ENCODE results near the gene CTNNA3. TPM values are rescaled to one million over a fixed set of nuclear protein-coding genes. Genes with fewer than 3 reads are reported as not detected.

Gene CTNNA3
- total and polyA plus RNA-seq, 2 of the 4 experiments (the other 2 are of a cell fraction): 0.19 to 0.90 TPM

- TF ChIP-seq CEBPB (IDR thresholded peaks at IDR 0.05; ENCODE audit: low read depth, low read length) (no peak), FOS (IDR thresholded peaks at IDR 0.05; ENCODE audit: low read depth, low read length) (no peak), RCOR1 (IDR thresholded peaks at IDR 0.05; ENCODE audit: insufficient replicate concordance, low read length) (no peak)
- BruUV-seq (replicated peaks): no TSS peak
- H2AFZ ChIP-seq (replicated peaks; ENCODE audit: low read length, poor library complexity): no peak overlapping the region
Measured at GRCh38 chr10:66748217-66748616, 947.8 kb downstream of the CTNNA3 start.

More at GRCh38 chr10:66748217-66748616, 947.8 kb downstream of the CTNNA3 start:
- H3K23ac ChIP-seq (ENCODE audit: low read depth, low read length): no peak overlapping the region
- H2BK20ac ChIP-seq (ENCODE audit: low read depth, low read length): peak overlapping the region; percentile 79; the same call in 1 of the 2 replicates
- H4K5ac ChIP-seq (ENCODE audit: low read depth, low read length): no peak overlapping the region
- dilution Hi-C loops (cut with HindIII; ENCODE audit: low sequenced_read_pairs, unreplicated experiment) (no loop called here), intact Hi-C loops (cut with micrococcal nuclease) (no loop called here), in situ Hi-C loops (cut with MboI; ENCODE audit: low sequenced_read_pairs) (no loop called here)
- no peak overlapping the region for H3K9ac ChIP-seq (ENCODE audit: low read depth, low read length)
- no peak overlapping the region for H3K27ac ChIP-seq (ENCODE audit: insufficient read depth, low read length)
- no peaks in the 10 kb centered on the region for H4K20me1 ChIP-seq (ENCODE audit: insufficient read depth, low read length)
- DNase-seq (no peak), ATAC-seq (ENCODE audit: low read depth) (no peak)
- no peak overlapping the region for H2BK15ac ChIP-seq (ENCODE audit: low read depth, low read length)
- no peak overlapping the region for H2BK5ac ChIP-seq (ENCODE audit: low read depth, low read length, poor library complexity, severe bottlenecking)
- H3K4me2 ChIP-seq (ENCODE audit: low read depth, low read length): no peak overlapping the region
- ChIA-PET CTCF (no interaction called here), POLR2A (ENCODE audit: unreplicated experiment) (no interaction called here)
- 0 out of 2 replicates have a peak, but pooled peaks cover 2% of the 10 kb centered on the region for H3K4me1 ChIP-seq (ENCODE audit: control insufficient read depth, insufficient read depth, low read length)
- no peak overlapping the region for H4K91ac ChIP-seq (ENCODE audit: insufficient read depth, low read depth, low read length)
- no peak overlapping the region for H2AK5ac ChIP-seq (ENCODE audit: low read depth, low read length)
- H3K79me1 ChIP-seq (ENCODE audit: low read depth in 1 of 2, low read length in 2 of 2): no peaks in the 10 kb centered on the region
- no peak overlapping the region for H3K4me3 ChIP-seq (ENCODE audit: insufficient read depth, low read depth, low read length)
- H2BK120ac ChIP-seq (ENCODE audit: low read depth, low read length): no peak overlapping the region
- no peak overlapping the region for H3K18ac ChIP-seq (ENCODE audit: low read depth, low read length)
- H2AK9ac ChIP-seq (replicated peaks; ENCODE audit: low read depth, low read length, poor library complexity): no peak overlapping the region
- WGBS, 2 experiments (ENCODE audit: extremely low coverage in 2 of 2, insufficient read length in 1 of 2): no CpG with 5 or more reads among the region's 1 CpG
- no peak overlapping the region for H4K8ac ChIP-seq (ENCODE audit: low read depth in 2 of 2, low read length in 2 of 2)
- no peaks in the 10 kb centered on the region for H3K9me3 ChIP-seq (ENCODE audit: control insufficient read depth, insufficient read depth, low read length)
- H3K9me1 ChIP-seq (ENCODE audit: insufficient read depth, low read length): no peaks in the 10 kb centered on the region; the same call in 1 of the 2 replicates
- no peaks in the 10 kb centered on the region for H3K36me3 ChIP-seq (ENCODE audit: control insufficient read depth, insufficient read depth, low read length)
- H3K56ac ChIP-seq (ENCODE audit: extremely low read depth, insufficient read depth, low read length): no peak overlapping the region
- H3K14ac ChIP-seq (replicated peaks; ENCODE audit: low read depth, low read length): no peak overlapping the region
- H3K4ac ChIP-seq (ENCODE audit: low read depth, low read length): no peak overlapping the region
- H3K27me3 ChIP-seq (ENCODE audit: control insufficient read depth, insufficient read depth, low read length): no peaks in the 10 kb centered on the region
